ENCODE results near the gene MARCHF10. TPM values are rescaled to one million over a fixed set of nuclear protein-coding genes. Genes with fewer than 3 reads are reported as not detected.
A peak's percentile ranks its signal among the peaks of the same experiment; 100 is the strongest.

Gene MARCHF10
- total and polyA plus RNA-seq, 9 of the 15 experiments (the other 6 are each of a cell fraction or from before 2014, with no cell fraction given) = not detected

DNA sequence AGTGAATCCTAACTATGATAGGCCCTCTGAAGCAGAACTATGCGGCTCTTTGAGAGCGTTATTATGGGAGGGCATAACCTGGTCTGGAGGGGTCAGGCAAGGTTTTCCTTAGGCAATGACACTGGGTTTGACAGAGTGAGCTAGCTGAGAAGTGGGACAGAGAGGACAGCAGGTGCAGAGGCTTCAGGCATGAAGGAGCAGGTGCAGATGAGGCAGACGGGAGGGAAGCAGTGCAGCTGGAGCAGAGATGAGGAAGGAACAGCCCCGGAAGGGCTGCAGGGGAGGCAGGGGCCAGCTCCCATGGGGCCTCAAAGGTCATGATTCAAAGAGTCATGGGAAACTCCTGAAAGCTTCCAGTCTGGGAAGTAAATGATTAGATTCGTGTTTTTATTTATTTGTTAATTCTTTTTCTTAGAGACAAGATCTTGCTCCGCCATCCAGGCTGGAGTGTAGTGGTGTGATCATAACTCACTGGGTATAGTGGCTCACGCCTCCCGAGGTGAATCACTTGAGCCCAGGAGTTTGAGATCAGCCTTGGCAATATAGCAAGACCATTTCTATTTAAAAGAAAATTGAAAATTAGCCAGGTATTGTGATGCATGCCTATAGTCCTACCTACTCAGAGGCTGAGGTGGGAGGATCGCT, 5.4 kb downstream of the MARCHF10 start:
- WGBS (ENCODE audit: insufficient coverage, low coverage, missing lambda C conversion rate) = under 1% methylated on average over 9 of the region's 9 CpGs
- Histone ChIP-seq H3K4me2 (ENCODE audit: insufficient read depth, low read length) (no peak overlapping the region), H3K4me3 (no peak overlapping the region), H3K9me3 (replicated peaks; ENCODE audit: control insufficient read depth, insufficient read depth, low read depth, low read length) (no peaks in the 10 kb centered on the region), H3K27me3 (ENCODE audit: control insufficient read depth in 2 of 2, insufficient read depth in 2 of 2, low read length in 2 of 2) (peaks cover 58 to 66% of the 10 kb centered on the region in 2 experiments), H3K79me2 (ENCODE audit: control insufficient read depth, insufficient read depth, low read length) (no peaks in the 10 kb centered on the region), H4K20me1 (replicated peaks; ENCODE audit: control insufficient read depth, insufficient read depth, low read length) (0 out of 2 replicates have a peak, but pooled peaks cover 7% of the 10 kb centered on the region), H2AFZ (ENCODE audit: low read depth, low read length) (no peak overlapping the region), H3K27ac (ENCODE audit: extremely low read depth, low read depth, low read length) (no peak overlapping the region), H3K4me1 (replicated peaks in 1 of 2; ENCODE audit: control insufficient read depth in 2 of 2, insufficient read depth in 2 of 2, low read length in 2 of 2) (no peaks in the 10 kb centered on the region; a peak in 1 of 5 replicates), H3K9ac (ENCODE audit: insufficient read depth in 1 of 2, low read depth in 2 of 2, low read length in 2 of 2) (no peak overlapping the region), H3K9me1 (ENCODE audit: control insufficient read depth, insufficient read depth, low read length) (no peaks in the 10 kb centered on the region), H3K36me3 (ENCODE audit: control insufficient read depth, insufficient read depth, low read length) (no peaks in the 10 kb centered on the region)
- ATAC-seq (no peak), DNase-seq (ENCODE audit: extremely low read depth in 1 of 4, low spot score in 3 of 4) (no peak), FAIRE-seq (no peak)
- in situ Hi-C loops (cut with MboI) = no loop called here
- no peak for TF ChIP-seq ZNF696 (CRISPR knock-in tag; conservative IDR thresholded peaks at IDR 0.05)
- TF ChIP-seq ESRRA (IDR thresholded peaks at IDR 0.05; ENCODE audit: borderline replicate concordance, low read depth) = no peak
- ChIA-PET CTCF (ENCODE audit: low intra/inter-chr PET ratio) (no interaction called here), POLR2A (no interaction called here)
- intact Hi-C loops (cut with micrococcal nuclease) = no loop called here
- BruUV-seq (replicated peaks) = no TSS peak

DNA sequence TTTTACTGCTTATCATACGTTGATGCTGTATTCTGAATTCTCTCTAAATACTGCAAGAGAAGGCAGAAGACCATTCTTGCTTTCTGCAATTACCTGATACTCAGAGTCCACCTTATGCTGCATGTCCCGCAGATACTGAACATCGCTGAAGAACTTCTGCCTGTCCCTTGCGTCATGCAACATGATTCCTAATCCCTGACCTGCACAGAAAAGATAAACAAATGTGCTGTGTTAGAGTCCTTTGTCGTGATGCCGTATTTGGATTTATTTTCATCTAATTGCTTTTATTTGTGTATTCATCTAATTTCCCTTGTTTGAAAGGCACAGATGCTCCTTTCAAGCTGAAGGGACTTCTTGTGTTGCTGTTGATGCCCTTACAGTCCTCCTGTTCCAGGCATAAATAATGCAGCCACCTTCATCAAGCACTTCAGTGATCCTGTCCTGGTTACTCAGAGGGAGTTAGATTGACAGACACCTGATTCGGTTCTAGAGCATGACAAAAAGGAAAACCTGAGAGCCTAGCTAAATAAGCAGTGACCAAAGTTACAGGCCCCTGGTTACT, 6.5 kb downstream of the MARCHF10 start:
- H3K36me3 ChIP-seq (ENCODE audit: control insufficient read depth, insufficient read depth, low read length) = no peaks in the 10 kb centered on the region
- H3K9me1 ChIP-seq (ENCODE audit: control insufficient read depth, insufficient read depth, low read length) = no peaks in the 10 kb centered on the region
- no peak overlapping the region for H2AFZ ChIP-seq (ENCODE audit: low read depth, low read length)
- POLR2A ChIA-PET = no interaction called here
- H3K4me1 ChIP-seq (replicated peaks in 1 of 2; ENCODE audit: control insufficient read depth in 2 of 2, insufficient read depth in 2 of 2, low read length in 2 of 2) = no peaks in the 10 kb centered on the region
- H3K27ac ChIP-seq (ENCODE audit: extremely low read depth, low read depth, low read length) = no peak overlapping the region
- no peak for DNase-seq (ENCODE audit: extremely low read depth in 1 of 4, low spot score in 3 of 4)
- H3K4me2 ChIP-seq (ENCODE audit: insufficient read depth, low read length) = no peak overlapping the region
- 0 out of 2 replicates have a peak, but pooled peaks cover 7% of the 10 kb centered on the region for H4K20me1 ChIP-seq (replicated peaks; ENCODE audit: control insufficient read depth, insufficient read depth, low read length)
- CTCF ChIA-PET (ENCODE audit: low intra/inter-chr PET ratio) = no interaction called here
- H3K79me2 ChIP-seq (ENCODE audit: control insufficient read depth, insufficient read depth, low read length) = no peaks in the 10 kb centered on the region
- intact Hi-C loops (cut with micrococcal nuclease) = no loop called here
- H3K9ac ChIP-seq (ENCODE audit: insufficient read depth in 1 of 2, low read depth in 2 of 2, low read length in 2 of 2) = no peak overlapping the region
- no peak for TF ChIP-seq CEBPG (CRISPR knock-in tag; IDR thresholded peaks at IDR 0.05)
- TF ChIP-seq CEBPG (tag; conservative IDR thresholded peaks at IDR 0.05 in 1 of 2, IDR thresholded peaks at IDR 0.05 in 1 of 2) = peak in 1 of 2 experiments; percentile 52; a peak in 2 of 4 replicates
- TF ChIP-seq ARID1B (IDR thresholded peaks at IDR 0.05) = peak; percentile 16; the same call in 1 of the 2 replicates
- no peak for TF ChIP-seq PHTF2 (CRISPR knock-in tag; IDR thresholded peaks at IDR 0.05)
- TF ChIP-seq KDM1A (IDR thresholded peaks at IDR 0.05) = no peak
- TF ChIP-seq TRIM24 (IDR thresholded peaks at IDR 0.05) = 0 out of 4 replicates have a peak, but pooled peaks of 1 of the 2 experiments have one; percentile 20
- no peak for TF ChIP-seq ZNF583 (CRISPR knock-in tag; IDR thresholded peaks at IDR 0.05)
- TF ChIP-seq TEAD4 (IDR thresholded peaks at IDR 0.05; ENCODE audit: low read length) = peak; percentile 23; the same call in 1 of the 2 replicates
- TF ChIP-seq TEAD4 (CRISPR knock-in tag; IDR thresholded peaks at IDR 0.05; ENCODE audit: borderline replicate concordance) = no peak
- TF ChIP-seq TAL1 (IDR thresholded peaks at IDR 0.05) = peak; percentile 54; the same call in 1 of the 2 replicates
- TF ChIP-seq, protein P1, sequence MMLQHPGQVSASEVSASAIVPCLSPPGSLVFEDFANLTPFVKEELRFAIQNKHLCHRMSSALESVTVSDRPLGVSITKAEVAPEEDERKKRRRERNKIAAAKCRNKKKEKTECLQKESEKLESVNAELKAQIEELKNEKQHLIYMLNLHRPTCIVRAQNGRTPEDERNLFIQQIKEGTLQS (IDR thresholded peaks at IDR 0.05) = peak; percentile 48
- TF ChIP-seq, protein P1 (CRISPR knock-in tag; conservative IDR thresholded peaks at IDR 0.05) = no peak
- TF ChIP-seq MECOM (CRISPR knock-in tag; IDR thresholded peaks at IDR 0.05) = no peak
- TF ChIP-seq TCF3 (CRISPR knock-in tag; IDR thresholded peaks at IDR 0.05) = peak; percentile 54
- peak; percentile 29; the same call in 1 of the 2 replicates for TF ChIP-seq CTBP1 (IDR thresholded peaks at IDR 0.05; ENCODE audit: borderline replicate concordance)
- peak; percentile 35 for TF ChIP-seq CBFA2T3 (IDR thresholded peaks at IDR 0.05)
- peak; percentile 48; the same call in 1 of the 3 replicates for ATAC-seq
- BruUV-seq (replicated peaks) = no TSS peak
- H3K4me3 ChIP-seq = no peak overlapping the region
- FAIRE-seq = peak; percentile 64
- no peaks in the 10 kb centered on the region for H3K9me3 ChIP-seq (replicated peaks; ENCODE audit: control insufficient read depth, insufficient read depth, low read depth, low read length)
- peaks cover 56 to 70% of the 10 kb centered on the region in 2 experiments for H3K27me3 ChIP-seq (ENCODE audit: control insufficient read depth in 2 of 2, insufficient read depth in 2 of 2, low read length in 2 of 2)
- in situ Hi-C loops (cut with MboI) = no loop called here
- 1% methylated on average over 7 of the region's 7 CpGs for WGBS (ENCODE audit: insufficient coverage, low coverage, missing lambda C conversion rate)

Data from K562 (cell line).